Fibroblast of the aortic adventitia (primary cell): ENCODE results near the gene HPGD. TPM values are rescaled to one million over a fixed set of nuclear protein-coding genes. Genes with fewer than 3 reads are reported as not detected.

Experiments used
- DNase-seq: peaks from one replicate; pipeline ENCODE4 v3.0.0-alpha.2; 2010; ENCODE audit warnings: low read depth
- H3K4me3 ChIP-seq: 2 replicates; pipeline ENCODE4 v1.5.1; 2011; ENCODE audit warnings: low read depth, mild to moderate bottlenecking, control low read depth, low read length, moderate library complexity
- CTCF ChIP-seq: IDR thresholded peaks from 2 replicates; pipeline ENCODE4 v1.5.1; 2011; ENCODE audit warnings: mild to moderate bottlenecking, low read length, control low read depth, inconsistent platforms; ENCODE audit not compliant: insufficient read depth
- total RNA-seq: library from RNA; depleted of rRNA; stranded (reverse); fragments of >200 nt; gene quantifications from 2 replicates; pipeline ENCODE4 v1.2.3, GENCODE V29; 2012; ENCODE audit warnings: low replicate concordance

Gene HPGD
- total RNA-seq, 1 donor: 2.7 TPM

- DNase-seq: no peak
- H3K4me3 ChIP-seq: no peak overlapping the region
- no peak for TF ChIP-seq CTCF
Observed at GRCh38 chr4:174540175-174540574, 17.9 kb upstream of the HPGD start.

- H3K4me3 ChIP-seq: no peak overlapping the region
- no peak for TF ChIP-seq CTCF
- DNase-seq: no peak
Observed at GRCh38 chr4:174539571-174539970, 17.3 kb upstream of the HPGD start.

- no peak for DNase-seq
- TF ChIP-seq CTCF: no peak
Observed at GRCh38 chr4:174538876-174539250, 16.6 kb upstream of the HPGD start.

GRCh38 chr4:174538123-174538875 is 16.0 kb upstream of the HPGD start:
- no peak for TF ChIP-seq CTCF
- H3K4me3 ChIP-seq: no peak overlapping the region
- DNase-seq: no peak

More at GRCh38 chr4:174538876-174539250, 16.6 kb upstream of the HPGD start:
- H3K4me3 ChIP-seq: no peak overlapping the region

- no peak overlapping the region for H3K4me3 ChIP-seq
- no peak for DNase-seq
- TF ChIP-seq CTCF: no peak
Observed at GRCh38 chr4:174537634-174538033, 15.3 kb upstream of the HPGD start.

GRCh38 chr4:174534461-174534860 is 12.2 kb upstream of the HPGD start:
- no peak for DNase-seq
- TF ChIP-seq CTCF: no peak
- no peak overlapping the region for H3K4me3 ChIP-seq

GRCh38 chr4:174532445-174532844 is 10.2 kb upstream of the HPGD start:
- no peak for DNase-seq
- H3K4me3 ChIP-seq: no peak overlapping the region
- TF ChIP-seq CTCF: no peak
